RWPE1 (cell line): ENCODE results near the gene GBP6.

Experiments
- CTCF ChIA-PET: fragments of 350-600 bp; sonication (Branson Sonifier 250); formaldehyde crosslinking; extraction: SDS; loops from one replicate; lab custom pipeline; 2021; lab: Yijun Ruan, JAX
- POLR2A ChIA-PET: fragments of 400-600 bp; formaldehyde crosslinking; extraction: SDS; loops from one replicate; lab custom pipeline; 2020; ENCODE audit warnings: antibody characterized with exemption; ENCODE audit not compliant: low non-redundant PET; lab: Yijun Ruan, JAX
- DNase-seq: peaks from one replicate; pipeline ENCODE4 v3.0.0; 2012; ENCODE audit warnings: low spot score
- H3K27ac ChIP-seq: fragments of 450-650 bp; 2 replicates; pipeline ENCODE4 v1.5.1; 2017
- CTCF ChIP-seq: fragments of 450-650 bp; conservative IDR thresholded peaks from 2 replicates; pipeline ENCODE4 v1.5.1; 2017; ENCODE audit warnings: low read depth, mild to moderate bottlenecking

The GBP6 gene

GRCh38 chr1:89383185-89383584, 19.3 kb downstream of the GBP6 start:
- POLR2A ChIA-PET, result no interaction called here
- DNase-seq, result no peak
- CTCF ChIA-PET, result no interaction called here
- TF ChIP-seq CTCF, result no peak
- H3K27ac ChIP-seq, result no peak overlapping the region

DNA sequence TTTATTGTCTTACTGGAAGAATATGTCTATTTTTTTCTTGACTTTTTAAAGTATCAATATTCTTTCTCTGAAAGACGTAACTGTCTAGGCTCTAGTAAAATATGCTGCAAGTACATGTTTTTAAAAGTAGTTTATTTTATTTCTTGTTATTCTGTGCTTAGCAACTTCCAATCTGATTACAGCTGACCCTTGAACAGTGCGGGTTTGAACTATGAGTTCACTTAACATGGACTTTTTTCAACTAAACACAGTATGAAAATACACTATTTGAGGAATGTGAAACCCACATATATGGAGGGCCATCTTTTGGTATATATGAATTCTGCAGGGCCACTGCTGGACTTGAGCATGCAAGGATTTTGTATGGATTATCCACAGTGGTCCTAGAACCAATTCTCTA, 26.8 kb downstream of the GBP6 start:
- ChIA-PET POLR2A (no interaction called here), CTCF (interaction anchor here (0.6 kb wide), 1 partner anchor 732 kb away, joined by 3 read pairs; no protein-coding TSS in a partner anchor)
- no peak for TF ChIP-seq CTCF
- no peak for DNase-seq
- H3K27ac ChIP-seq, result no peak overlapping the region

- ChIA-PET POLR2A (no interaction called here), CTCF (interaction anchor here (0.6 kb wide), 1 partner anchor 1208 kb away, joined by 3 read pairs; no protein-coding TSS in a partner anchor)
- no peak overlapping the region for H3K27ac ChIP-seq
- no peak for DNase-seq
- TF ChIP-seq CTCF, result no peak
Measured at GRCh38 chr1:89391686-89392085, 27.8 kb downstream of the GBP6 start.

- no peak for DNase-seq
- TF ChIP-seq CTCF, result no peak
- CTCF ChIA-PET, result no interaction called here
- POLR2A ChIA-PET, result no interaction called here
- no peak overlapping the region for H3K27ac ChIP-seq
Measured at GRCh38 chr1:89394851-89395250, 31.0 kb downstream of the GBP6 start.

GRCh38 chr1:89396902-89397301, 33.0 kb downstream of the GBP6 start:
- TF ChIP-seq CTCF, result no peak
- no peak for DNase-seq
- ChIA-PET CTCF (no interaction called here), POLR2A (no interaction called here)
- H3K27ac ChIP-seq, result no peak overlapping the region

DNA sequence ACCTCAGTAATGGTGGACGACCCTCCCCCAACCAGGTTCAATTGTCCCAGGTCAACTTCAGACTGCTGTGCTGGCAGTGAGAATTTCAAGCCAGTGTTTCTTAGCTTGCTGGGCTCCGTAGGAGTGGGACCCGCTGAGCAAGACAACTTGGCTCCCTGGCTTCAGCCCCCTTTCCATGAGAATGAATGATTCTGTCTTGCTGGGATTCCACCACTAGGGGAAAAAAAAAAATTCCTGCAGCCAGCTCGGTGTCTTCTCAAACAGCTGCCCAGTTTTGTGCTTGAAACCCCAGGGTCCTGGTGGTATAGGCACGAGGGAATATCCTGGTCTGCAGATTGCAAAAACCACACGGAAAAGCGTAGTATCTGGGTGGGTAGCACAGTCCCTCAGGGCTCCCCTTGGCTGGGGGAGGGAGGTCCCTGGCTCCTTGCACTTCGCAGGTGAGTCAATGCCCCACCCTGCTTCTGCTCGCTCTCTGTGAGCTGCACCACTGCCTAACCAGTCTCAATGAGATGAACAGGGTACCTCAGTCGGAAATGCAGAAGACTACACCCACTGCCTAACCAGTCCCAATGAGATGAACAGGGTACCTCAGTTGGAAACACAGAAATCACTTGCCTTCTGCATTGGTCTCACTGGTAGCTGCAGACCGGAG, 41.5 kb downstream of the GBP6 start:
- H3K27ac ChIP-seq, result no peak overlapping the region
- ChIA-PET CTCF (interaction anchor here (0.6 kb wide), 1 partner anchor 272 kb away, joined by 3 read pairs; no protein-coding TSS in a partner anchor), POLR2A (no interaction called here)
- DNase-seq, result no peak
- no peak for TF ChIP-seq CTCF
